GM23338 (cell line): ENCODE results near the gene FANCC. TPM values are rescaled to one million over a fixed set of nuclear protein-coding genes. Genes with fewer than 3 reads are reported as not detected.

Experiments
- ATAC-seq: fragments of 200-7000 bp; cut with Tn5 transposase; 3 replicates; pipeline ENCODE4 v1.9.1; 2020
- DNase-seq: peaks from one replicate; pipeline ENCODE4 v3.0.0-alpha.2; 2015; ENCODE audit warnings: low spot score
- H2AFZ ChIP-seq: fragments of 200-600 bp; sonication (generic); 2 replicates; pipeline ENCODE4 v1.8.0; 2016; ENCODE audit warnings: antibody characterized with exemption, mild to moderate bottlenecking, moderate library complexity
- H3F3A ChIP-seq: fragments of 200-600 bp; sonication (generic); replicated peaks from 2 replicates; pipeline ENCODE4 v1.8.0; 2017; ENCODE audit warnings: antibody characterized with exemption, mixed run types, low read depth
- H3K27ac ChIP-seq: fragments of 200-600 bp; sonication (generic); 2 replicates; pipeline ENCODE4 v1.6.1; 2016; ENCODE audit warnings: low read depth
- H3K27me3 ChIP-seq: fragments of 200-600 bp; sonication (generic); 2 replicates; pipeline ENCODE4 v1.8.0; 2016; ENCODE audit warnings: mild to moderate bottlenecking, mixed run types, moderate library complexity; ENCODE audit not compliant: insufficient read depth
- H3K36me3 ChIP-seq: fragments of 200-600 bp; sonication (generic); 2 replicates; pipeline ENCODE4 v1.8.0; 2016; ENCODE audit warnings: mild to moderate bottlenecking; ENCODE audit not compliant: insufficient read depth
- H3K4me1 ChIP-seq: fragments of 200-600 bp; sonication (generic); 2 replicates; pipeline ENCODE4 v1.8.0; 2016; ENCODE audit warnings: mild to moderate bottlenecking, moderate library complexity; ENCODE audit not compliant: insufficient read depth
- H3K4me2 ChIP-seq: fragments of 200-600 bp; sonication (generic); 2 replicates; pipeline ENCODE4 v1.7.1; 2017; ENCODE audit warnings: mixed run types
- H3K4me3 ChIP-seq: fragments of 200-600 bp; sonication (generic); 2 replicates; pipeline ENCODE4 v1.6.1; 2016; ENCODE audit warnings: mixed run types
- H3K79me2 ChIP-seq: fragments of 200-600 bp; sonication (generic); replicated peaks from 2 replicates; pipeline ENCODE4 v1.8.0; 2017; ENCODE audit warnings: mild to moderate bottlenecking; ENCODE audit not compliant: insufficient read depth
- H3K9me2 ChIP-seq: fragments of 200-600 bp; sonication (generic); 2 replicates; pipeline ENCODE4 v1.8.0; 2017; ENCODE audit not compliant: insufficient read depth
- H4K20me1 ChIP-seq: fragments of 200-600 bp; sonication (generic); replicated peaks from 2 replicates; pipeline ENCODE4 v1.8.0; 2017; ENCODE audit warnings: mild to moderate bottlenecking; ENCODE audit not compliant: insufficient read depth
- H3K27ac Mint-ChIP-seq: 2 replicates; pipeline ENCODE4 v1.8.0; 2020; ENCODE audit warnings: inconsistent platforms, mild to moderate bottlenecking, moderate library complexity, mixed read lengths
- H3K27me3 Mint-ChIP-seq: 3 replicates; pipeline ENCODE4 v1.8.0; 2022; ENCODE audit warnings: low read depth, mild to moderate bottlenecking, moderate library complexity, mixed read lengths, inconsistent platforms; ENCODE audit not compliant: insufficient read depth, poor library complexity
- H3K36me3 Mint-ChIP-seq: 3 replicates; pipeline ENCODE4 v1.8.0; 2021; ENCODE audit warnings: low read depth, mild to moderate bottlenecking, inconsistent platforms, moderate library complexity, mixed read lengths
- H3K4me1 Mint-ChIP-seq: 3 replicates; pipeline ENCODE4 v1.8.0; 2020; ENCODE audit warnings: mild to moderate bottlenecking, inconsistent platforms, mixed read lengths
- H3K4me3 Mint-ChIP-seq: 3 replicates; pipeline ENCODE4 v1.8.0; 2021; ENCODE audit warnings: moderate library complexity, mild to moderate bottlenecking, inconsistent platforms, mixed read lengths
- H3K9me3 Mint-ChIP-seq: 3 replicates; pipeline ENCODE4 v1.8.0; 2020; ENCODE audit warnings: moderate library complexity, mild to moderate bottlenecking, inconsistent platforms, mixed read lengths
- CREB1 ChIP-seq: fragments of 250-450 bp; sonication (Bioruptor Pico); IDR thresholded peaks from 2 replicates; pipeline ENCODE4 v1.5.0; 2020; ENCODE audit warnings: low read depth, mild to moderate bottlenecking, moderate library complexity
- EZH2 ChIP-seq: fragments of 200-600 bp; sonication (generic); IDR thresholded peaks from one replicate; pipeline ENCODE4 v1.8.0; 2017; ENCODE audit warnings: antibody characterized with exemption, mild to moderate bottlenecking, low read depth; ENCODE audit not compliant: unreplicated experiment
- EZH2phosphoT487 ChIP-seq: fragments of 200-600 bp; sonication (generic); IDR thresholded peaks from one replicate; pipeline ENCODE4 v1.8.1; 2018; ENCODE audit warnings: antibody characterized with exemption; ENCODE audit not compliant: unreplicated experiment
- JUNB ChIP-seq: IDR thresholded peaks from one replicate; pipeline ENCODE4 v1.6.1; 2016; ENCODE audit warnings: antibody characterized with exemption; ENCODE audit not compliant: unreplicated experiment
- NANOG ChIP-seq: IDR thresholded peaks from 2 replicates; pipeline ENCODE4 v1.6.1; 2016; ENCODE audit warnings: antibody characterized with exemption, borderline replicate concordance
- POLR2AphosphoS5 ChIP-seq: IDR thresholded peaks from 2 replicates; pipeline ENCODE4 v1.6.1; 2016; ENCODE audit warnings: antibody characterized with exemption, low read depth
- ZNF114 ChIP-seq: fragments of 250-450 bp; sonication (Bioruptor Pico); IDR thresholded peaks from 2 replicates; pipeline ENCODE4 v1.5.0; 2020; ENCODE audit warnings: mild to moderate bottlenecking, moderate library complexity
- ZNF331 ChIP-seq: fragments of 250-450 bp; sonication (Bioruptor Pico); IDR thresholded peaks from 2 replicates; pipeline ENCODE4 v1.5.0; 2020; ENCODE audit warnings: low read depth, mild to moderate bottlenecking, moderate library complexity
- polyA plus RNA-seq: library from polyadenylated mRNA; unstranded; fragments of >200 nt; fragmentation: Nextera tagmentation; extraction: Ambion mirVana; gene quantifications from 2 replicates; pipeline ENCODE4 v1.2.1, GENCODE V29; 2016
- total RNA-seq: library from RNA; depleted of rRNA; stranded (reverse); fragments of >200 nt; shearing (Covaris generic); gene quantifications from 2 replicates; pipeline ENCODE4 v1.2.3, GENCODE V29; 2014
- TF ChIP-seq, protein P1 (sequence below): fragments of 250-450 bp; sonication (Bioruptor Pico); IDR thresholded peaks from 2 replicates; pipeline ENCODE4 v1.5.0; 2020; ENCODE audit warnings: mild to moderate bottlenecking, moderate library complexity
- TF ChIP-seq, protein P2 (sequence below): IDR thresholded peaks from 2 replicates; pipeline ENCODE4 v1.6.1; 2016; ENCODE audit warnings: antibody characterized with exemption
- TF ChIP-seq, protein P3 (sequence below), 2 experiments: fragments of 200-600 bp in 1 of 2; sonication (generic) in 1 of 2; conservative IDR thresholded peaks; 2 replicates each; pipeline versions ENCODE4 v1.5.1 to v1.6.1; 2016 to 2017; ENCODE audit warnings: antibody characterized with exemption in 2 of 2, low read depth in 2 of 2, mild to moderate bottlenecking in 2 of 2, moderate library complexity in 1 of 2

FANCC gene
- total and polyA plus RNA-seq, 2 experiments from 2014 or later = 7.8 to 18.1 TPM

DNA sequence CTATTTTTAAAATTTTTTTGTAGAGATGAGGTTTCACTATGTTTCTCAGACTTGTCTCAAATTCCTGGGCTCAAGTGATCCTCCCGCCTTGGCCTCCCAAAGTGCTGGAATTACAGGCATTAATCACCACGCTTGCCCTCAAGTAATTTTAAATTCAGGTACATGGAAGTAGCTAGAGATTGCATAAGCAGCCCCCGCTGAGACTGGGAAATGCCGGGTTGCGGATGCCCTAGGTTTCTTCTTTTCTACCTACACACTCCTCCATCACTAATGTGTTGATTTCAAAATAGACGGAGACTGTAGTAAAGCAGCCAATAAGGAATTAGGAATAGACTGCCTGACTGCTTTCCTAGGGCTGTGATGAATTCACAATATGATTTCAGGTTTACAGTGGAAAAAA, 202.4 kb downstream of the FANCC start (continued):
- TF ChIP-seq, protein P1, sequence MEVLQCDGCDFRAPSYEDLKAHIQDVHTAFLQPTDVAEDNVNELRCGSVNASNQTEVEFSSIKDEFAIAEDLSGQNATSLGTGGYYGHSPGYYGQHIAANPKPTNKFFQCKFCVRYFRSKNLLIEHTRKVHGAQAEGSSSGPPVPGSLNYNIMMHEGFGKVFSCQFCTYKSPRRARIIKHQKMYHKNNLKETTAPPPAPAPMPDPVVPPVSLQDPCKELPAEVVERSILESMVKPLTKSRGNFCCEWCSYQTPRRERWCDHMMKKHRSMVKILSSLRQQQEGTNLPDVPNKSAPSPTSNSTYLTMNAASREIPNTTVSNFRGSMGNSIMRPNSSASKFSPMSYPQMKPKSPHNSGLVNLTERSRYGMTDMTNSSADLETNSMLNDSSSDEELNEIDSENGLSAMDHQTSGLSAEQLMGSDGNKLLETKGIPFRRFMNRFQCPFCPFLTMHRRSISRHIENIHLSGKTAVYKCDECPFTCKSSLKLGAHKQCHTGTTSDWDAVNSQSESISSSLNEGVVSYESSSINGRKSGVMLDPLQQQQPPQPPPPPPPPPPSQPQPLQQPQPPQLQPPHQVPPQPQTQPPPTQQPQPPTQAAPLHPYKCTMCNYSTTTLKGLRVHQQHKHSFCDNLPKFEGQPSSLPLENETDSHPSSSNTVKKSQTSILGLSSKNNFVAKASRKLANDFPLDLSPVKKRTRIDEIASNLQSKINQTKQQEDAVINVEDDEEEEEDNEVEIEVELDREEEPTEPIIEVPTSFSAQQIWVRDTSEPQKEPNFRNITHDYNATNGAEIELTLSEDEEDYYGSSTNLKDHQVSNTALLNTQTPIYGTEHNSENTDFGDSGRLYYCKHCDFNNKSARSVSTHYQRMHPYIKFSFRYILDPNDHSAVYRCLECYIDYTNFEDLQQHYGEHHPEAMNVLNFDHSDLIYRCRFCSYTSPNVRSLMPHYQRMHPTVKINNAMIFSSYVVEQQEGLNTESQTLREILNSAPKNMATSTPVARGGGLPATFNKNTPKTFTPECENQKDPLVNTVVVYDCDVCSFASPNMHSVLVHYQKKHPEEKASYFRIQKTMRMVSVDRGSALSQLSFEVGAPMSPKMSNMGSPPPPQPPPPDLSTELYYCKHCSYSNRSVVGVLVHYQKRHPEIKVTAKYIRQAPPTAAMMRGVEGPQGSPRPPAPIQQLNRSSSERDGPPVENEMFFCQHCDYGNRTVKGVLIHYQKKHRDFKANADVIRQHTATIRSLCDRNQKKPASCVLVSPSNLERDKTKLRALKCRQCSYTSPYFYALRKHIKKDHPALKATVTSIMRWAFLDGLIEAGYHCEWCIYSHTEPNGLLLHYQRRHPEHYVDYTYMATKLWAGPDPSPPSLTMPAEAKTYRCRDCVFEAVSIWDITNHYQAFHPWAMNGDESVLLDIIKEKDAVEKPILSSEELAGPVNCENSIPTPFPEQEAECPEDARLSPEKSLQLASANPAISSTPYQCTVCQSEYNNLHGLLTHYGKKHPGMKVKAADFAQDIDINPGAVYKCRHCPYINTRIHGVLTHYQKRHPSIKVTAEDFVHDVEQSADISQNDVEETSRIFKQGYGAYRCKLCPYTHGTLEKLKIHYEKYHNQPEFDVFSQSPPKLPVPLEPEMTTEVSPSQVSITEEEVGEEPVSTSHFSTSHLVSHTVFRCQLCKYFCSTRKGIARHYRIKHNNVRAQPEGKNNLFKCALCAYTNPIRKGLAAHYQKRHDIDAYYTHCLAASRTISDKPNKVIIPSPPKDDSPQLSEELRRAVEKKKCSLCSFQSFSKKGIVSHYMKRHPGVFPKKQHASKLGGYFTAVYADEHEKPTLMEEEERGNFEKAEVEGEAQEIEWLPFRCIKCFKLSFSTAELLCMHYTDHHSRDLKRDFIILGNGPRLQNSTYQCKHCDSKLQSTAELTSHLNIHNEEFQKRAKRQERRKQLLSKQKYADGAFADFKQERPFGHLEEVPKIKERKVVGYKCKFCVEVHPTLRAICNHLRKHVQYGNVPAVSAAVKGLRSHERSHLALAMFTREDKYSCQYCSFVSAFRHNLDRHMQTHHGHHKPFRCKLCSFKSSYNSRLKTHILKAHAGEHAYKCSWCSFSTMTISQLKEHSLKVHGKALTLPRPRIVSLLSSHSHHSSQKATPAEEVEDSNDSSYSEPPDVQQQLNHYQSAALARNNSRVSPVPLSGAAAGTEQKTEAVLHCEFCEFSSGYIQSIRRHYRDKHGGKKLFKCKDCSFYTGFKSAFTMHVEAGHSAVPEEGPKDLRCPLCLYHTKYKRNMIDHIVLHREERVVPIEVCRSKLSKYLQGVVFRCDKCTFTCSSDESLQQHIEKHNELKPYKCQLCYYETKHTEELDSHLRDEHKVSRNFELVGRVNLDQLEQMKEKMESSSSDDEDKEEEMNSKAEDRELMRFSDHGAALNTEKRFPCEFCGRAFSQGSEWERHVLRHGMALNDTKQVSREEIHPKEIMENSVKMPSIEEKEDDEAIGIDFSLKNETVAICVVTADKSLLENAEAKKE (CRISPR knock-in tag) = no peak
- TF ChIP-seq ZNF331 (CRISPR knock-in tag) (no peak), ZNF114 (CRISPR knock-in tag) (no peak), CREB1 (CRISPR knock-in tag) (no peak), EZH2phosphoT487 (no peak)
- TF ChIP-seq, protein P2, sequence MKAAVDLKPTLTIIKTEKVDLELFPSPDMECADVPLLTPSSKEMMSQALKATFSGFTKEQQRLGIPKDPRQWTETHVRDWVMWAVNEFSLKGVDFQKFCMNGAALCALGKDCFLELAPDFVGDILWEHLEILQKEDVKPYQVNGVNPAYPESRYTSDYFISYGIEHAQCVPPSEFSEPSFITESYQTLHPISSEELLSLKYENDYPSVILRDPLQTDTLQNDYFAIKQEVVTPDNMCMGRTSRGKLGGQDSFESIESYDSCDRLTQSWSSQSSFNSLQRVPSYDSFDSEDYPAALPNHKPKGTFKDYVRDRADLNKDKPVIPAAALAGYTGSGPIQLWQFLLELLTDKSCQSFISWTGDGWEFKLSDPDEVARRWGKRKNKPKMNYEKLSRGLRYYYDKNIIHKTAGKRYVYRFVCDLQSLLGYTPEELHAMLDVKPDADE = no peak

DNA sequence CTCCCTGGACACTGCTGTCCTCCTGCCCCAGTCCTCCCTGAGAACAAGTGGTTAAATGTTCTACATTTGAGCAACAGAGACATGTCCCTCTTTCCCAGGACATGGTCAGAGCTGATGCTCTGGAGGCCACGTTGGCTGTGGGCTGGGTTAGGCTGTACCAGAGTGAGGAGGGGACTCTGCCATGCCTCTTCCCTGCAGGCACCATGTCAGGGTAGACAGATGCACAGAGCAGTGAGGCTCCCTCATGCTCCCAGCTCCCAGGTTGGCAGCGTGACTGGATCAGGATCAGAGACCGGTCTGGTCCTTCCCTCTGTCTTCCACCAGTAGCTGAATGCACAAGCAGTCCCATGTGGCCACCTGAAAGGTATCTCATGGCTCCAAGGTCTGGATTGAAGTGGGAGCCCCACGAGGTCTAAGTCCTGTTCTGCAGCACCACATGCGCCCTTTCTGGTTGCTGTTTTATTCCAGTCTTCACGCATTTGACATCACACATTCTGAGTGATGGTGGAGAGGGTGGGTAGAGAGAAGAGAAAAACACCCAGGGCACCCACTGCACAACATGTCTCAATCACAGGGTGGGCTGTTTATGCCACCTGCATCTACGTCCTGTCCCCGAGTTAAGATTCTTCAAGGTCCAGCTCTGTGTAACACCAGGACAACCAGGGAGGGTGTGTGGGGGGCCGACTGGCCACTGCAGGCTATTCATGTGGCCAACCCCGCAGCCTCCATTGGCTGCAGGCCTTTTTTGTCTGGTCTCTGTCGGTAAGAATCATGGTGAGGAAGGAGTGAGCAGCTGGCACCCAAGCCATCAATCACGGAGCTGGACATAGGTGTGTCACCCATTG, 204.9 kb downstream of the FANCC start:
- H3K4me3 ChIP-seq = no peak overlapping the region
- Mint-ChIP-seq H3K9me3 (no peaks in the 10 kb centered on the region), H3K4me1 (peaks cover 15% of the 10 kb centered on the region)
- no peak for TF ChIP-seq ZNF114 (CRISPR knock-in tag)
- TF ChIP-seq ZNF331 (CRISPR knock-in tag) = no peak
- TF ChIP-seq, protein P3, sequence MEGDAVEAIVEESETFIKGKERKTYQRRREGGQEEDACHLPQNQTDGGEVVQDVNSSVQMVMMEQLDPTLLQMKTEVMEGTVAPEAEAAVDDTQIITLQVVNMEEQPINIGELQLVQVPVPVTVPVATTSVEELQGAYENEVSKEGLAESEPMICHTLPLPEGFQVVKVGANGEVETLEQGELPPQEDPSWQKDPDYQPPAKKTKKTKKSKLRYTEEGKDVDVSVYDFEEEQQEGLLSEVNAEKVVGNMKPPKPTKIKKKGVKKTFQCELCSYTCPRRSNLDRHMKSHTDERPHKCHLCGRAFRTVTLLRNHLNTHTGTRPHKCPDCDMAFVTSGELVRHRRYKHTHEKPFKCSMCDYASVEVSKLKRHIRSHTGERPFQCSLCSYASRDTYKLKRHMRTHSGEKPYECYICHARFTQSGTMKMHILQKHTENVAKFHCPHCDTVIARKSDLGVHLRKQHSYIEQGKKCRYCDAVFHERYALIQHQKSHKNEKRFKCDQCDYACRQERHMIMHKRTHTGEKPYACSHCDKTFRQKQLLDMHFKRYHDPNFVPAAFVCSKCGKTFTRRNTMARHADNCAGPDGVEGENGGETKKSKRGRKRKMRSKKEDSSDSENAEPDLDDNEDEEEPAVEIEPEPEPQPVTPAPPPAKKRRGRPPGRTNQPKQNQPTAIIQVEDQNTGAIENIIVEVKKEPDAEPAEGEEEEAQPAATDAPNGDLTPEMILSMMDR (conservative IDR thresholded peaks at IDR 0.05; ENCODE audit: low read depth in 2 of 2) = no peak
- no peak for TF ChIP-seq NANOG
- TF ChIP-seq EZH2 = no peak
- no peak for TF ChIP-seq JUNB
- no peak for TF ChIP-seq CREB1 (CRISPR knock-in tag)
- TF ChIP-seq POLR2AphosphoS5 = no peak

More for the DNA sequence above, 204.9 kb downstream of the FANCC start:
- H3K4me2 ChIP-seq = no peak overlapping the region
- no peaks in the 10 kb centered on the region for H3K79me2 ChIP-seq
- no peaks in the 10 kb centered on the region for H3K27me3 ChIP-seq
- H3K4me3 Mint-ChIP-seq = no peak overlapping the region
- no peaks in the 10 kb centered on the region for H3K36me3 ChIP-seq
- ATAC-seq = no peak
- no peak overlapping the region for H3K27ac Mint-ChIP-seq
- H3K4me1 ChIP-seq = no peaks in the 10 kb centered on the region
- peaks cover 9% of the 10 kb centered on the region for H3K27me3 Mint-ChIP-seq
- H2AFZ ChIP-seq = no peak overlapping the region
- H3F3A ChIP-seq = no peaks in the 10 kb centered on the region
- no peaks in the 10 kb centered on the region for H3K9me2 ChIP-seq
- no peak overlapping the region for H3K27ac ChIP-seq
- DNase-seq = no peak
- H4K20me1 ChIP-seq = no peaks in the 10 kb centered on the region
- peaks cover 3% of the 10 kb centered on the region; the same call in 1 of the 3 replicates for H3K36me3 Mint-ChIP-seq
